Measurements from ENCODE around the gene ZNF84. TPM values are rescaled to one million over a fixed set of nuclear protein-coding genes. Genes with fewer than 3 reads are reported as not detected.

The ZNF84 gene
- total and polyA plus RNA-seq, 9 of the 15 experiments (the other 6 are each of a cell fraction or from before 2014, with no cell fraction given) = 8.8 to 24.3 (median 12.1) TPM

GRCh38 chr12:133058203-133059113 is 21.1 kb downstream of the ZNF84 start (continued):
- no peak for TF ChIP-seq CEBPZ (IDR thresholded peaks at IDR 0.05; ENCODE audit: borderline replicate concordance, low read depth, low read length)
- TF ChIP-seq HMGXB4 (CRISPR knock-in tag; IDR thresholded peaks at IDR 0.05) = no peak
- peak; percentile 54 for TF ChIP-seq ETS1 (conservative IDR thresholded peaks at IDR 0.05; ENCODE audit: control insufficient read depth, low read depth, low read length)
- TF ChIP-seq CTBP1 (IDR thresholded peaks at IDR 0.05; ENCODE audit: borderline replicate concordance) = no peak
- TF ChIP-seq SMARCB1 (IDR thresholded peaks at IDR 0.05; ENCODE audit: insufficient read length, low read depth) = no peak
- no peak for TF ChIP-seq MAFK (IDR thresholded peaks at IDR 0.05; ENCODE audit: low read length)
- no peak for TF ChIP-seq HINFP (tag; conservative IDR thresholded peaks at IDR 0.05; ENCODE audit: low read depth)
- no peak for TF ChIP-seq ZNF174 (CRISPR knock-in tag; IDR thresholded peaks at IDR 0.05)
- TF ChIP-seq GABPB1 (CRISPR knock-in tag; IDR thresholded peaks at IDR 0.05) = no peak
- no peak for TF ChIP-seq RFX1 (IDR thresholded peaks at IDR 0.05)
- TF ChIP-seq ZBTB5 (IDR thresholded peaks at IDR 0.05) = no peak
- no peak for TF ChIP-seq SMAD1 (IDR thresholded peaks at IDR 0.05; ENCODE audit: low read depth, low read length, partially characterized antibody)
- TF ChIP-seq ZNF239 (CRISPR knock-in tag; IDR thresholded peaks at IDR 0.05) = no peak
- no peak for TF ChIP-seq NCOR1 (IDR thresholded peaks at IDR 0.05)
- no peak for TF ChIP-seq GATA2 (CRISPR knock-in tag; IDR thresholded peaks at IDR 0.05)
- no peak for TF ChIP-seq NFIC (IDR thresholded peaks at IDR 0.05)

All from K562 (cell line).